Kidney (tissue), 14 donors: ENCODE results near the gene EIF6. TPM values are rescaled to one million over a fixed set of nuclear protein-coding genes. Genes with fewer than 3 reads are reported as not detected.
A peak's percentile ranks its signal among the peaks of the same experiment; 100 is the strongest.

Experiments
- DNase-seq, 5 donors: peaks; one replicate each; pipeline ENCODE4 v3.0.0-alpha.2; 2013 to 2020
- FAIRE-seq: peaks from 2 replicates; lab custom pipeline; 2012; peaks lifted over from hg19 to GRCh38; lab: Jason Lieb, UNC
- H3K27ac ChIP-seq, 2 donors: one replicate each; pipeline ENCODE4 v1.7.0; 2013; ENCODE audit warnings: low read depth in 2 of 2, low read length in 2 of 2, inconsistent platforms in 1 of 2
- H3K27me3 ChIP-seq: one replicate; pipeline ENCODE4 v1.7.1; 2013; ENCODE audit warnings: low read length, inconsistent platforms; ENCODE audit not compliant: control insufficient read depth, insufficient read depth
- H3K36me3 ChIP-seq, 3 donors: one replicate each; pipeline versions ENCODE4 v1.7.0 to v1.7.1; 2013; ENCODE audit warnings: low read length in 3 of 3, control low read depth in 1 of 3, inconsistent platforms in 1 of 3; ENCODE audit not compliant: insufficient read depth in 3 of 3, control insufficient read depth in 2 of 3
- H3K4me1 ChIP-seq, 3 donors: one replicate each; pipeline versions ENCODE4 v1.7.0 to v1.7.1; 2013; ENCODE audit warnings: low read length in 3 of 3, inconsistent platforms in 1 of 3, low read depth in 1 of 3; ENCODE audit not compliant: control insufficient read depth in 2 of 3, insufficient read depth in 2 of 3
- H3K4me3 ChIP-seq, 3 donors: one replicate each; pipeline versions ENCODE4 v1.7.0 to v1.8.1; 2013; ENCODE audit warnings: low read length in 3 of 3, control low read depth in 1 of 3, inconsistent platforms in 1 of 3
- H3K9ac ChIP-seq, 3 donors: one replicate each; pipeline versions ENCODE4 v1.7.0 to v1.7.1; 2013; ENCODE audit warnings: low read length in 3 of 3, control low read depth in 1 of 3, inconsistent platforms in 1 of 3
- H3K9me3 ChIP-seq, 3 donors: one replicate each; pipeline versions ENCODE4 v1.7.0 to v1.7.1; 2013; ENCODE audit warnings: low read length in 3 of 3, control low read depth in 1 of 3, inconsistent platforms in 1 of 3; ENCODE audit not compliant: control insufficient read depth in 2 of 3, insufficient read depth in 1 of 3
- intact Hi-C: fragments of 100-400 bp; cut with DNase I; formaldehyde crosslinking; loops from one replicate; pipeline ENCODE4 v1.11.1; 2022
- polyA plus RNA-seq: library from polyadenylated mRNA; stranded (reverse); fragments of 350-450 nt; fragmentation: Illumina TruSeq; extraction: RNeasy Lipid Tissue Mini Kit (QIAGEN cat#74804); gene quantifications from one replicate; pipeline ENCODE4 v1.2.3, GENCODE V29; 2014; ENCODE audit warnings: low read depth, low replicate concordance; ENCODE audit not compliant: insufficient read depth
- total RNA-seq: library from RNA; stranded (reverse); fragmentation: NEBNext Ultra II Directional; extraction: Animal tissue kit (Norgen Biotek cat#: 25700); gene quantifications from one replicate; pipeline ENCODE4 v1.2.1, GENCODE V29; 2021
- TF ChIP-seq, protein P1 (sequence below): IDR thresholded peaks from 3 replicates; pipeline ENCODE4 v1.5.1; 2012; ENCODE audit warnings: mild to moderate bottlenecking, moderate library complexity, borderline replicate concordance; ENCODE audit not compliant: insufficient read depth; ENCODE audit errors: extremely low read depth
- donor health status: control.
- donor health status: control.
- donor health status: control.
- donor health status: control.
- donor health status: control.
- donor health status: DM: yes; HTN: yes; CAD: no.
- donor health status: Normal renal cell carcinoma (clear cell type).

Gene EIF6
- total and polyA plus RNA-seq, 2 donors from 2014 or later = 114 to 254 TPM

- TF ChIP-seq, protein P1, sequence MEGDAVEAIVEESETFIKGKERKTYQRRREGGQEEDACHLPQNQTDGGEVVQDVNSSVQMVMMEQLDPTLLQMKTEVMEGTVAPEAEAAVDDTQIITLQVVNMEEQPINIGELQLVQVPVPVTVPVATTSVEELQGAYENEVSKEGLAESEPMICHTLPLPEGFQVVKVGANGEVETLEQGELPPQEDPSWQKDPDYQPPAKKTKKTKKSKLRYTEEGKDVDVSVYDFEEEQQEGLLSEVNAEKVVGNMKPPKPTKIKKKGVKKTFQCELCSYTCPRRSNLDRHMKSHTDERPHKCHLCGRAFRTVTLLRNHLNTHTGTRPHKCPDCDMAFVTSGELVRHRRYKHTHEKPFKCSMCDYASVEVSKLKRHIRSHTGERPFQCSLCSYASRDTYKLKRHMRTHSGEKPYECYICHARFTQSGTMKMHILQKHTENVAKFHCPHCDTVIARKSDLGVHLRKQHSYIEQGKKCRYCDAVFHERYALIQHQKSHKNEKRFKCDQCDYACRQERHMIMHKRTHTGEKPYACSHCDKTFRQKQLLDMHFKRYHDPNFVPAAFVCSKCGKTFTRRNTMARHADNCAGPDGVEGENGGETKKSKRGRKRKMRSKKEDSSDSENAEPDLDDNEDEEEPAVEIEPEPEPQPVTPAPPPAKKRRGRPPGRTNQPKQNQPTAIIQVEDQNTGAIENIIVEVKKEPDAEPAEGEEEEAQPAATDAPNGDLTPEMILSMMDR = no peak
- Histone ChIP-seq H3K4me3 (no peak overlapping the region), H3K27ac (no peak overlapping the region), H3K4me1 (peaks cover 0 to 37% (median 28%) of the 10 kb centered on the region in 3 donors), H3K9me3 (no peaks in the 10 kb centered on the region), H3K9ac (no peak overlapping the region), H3K27me3 (no peaks in the 10 kb centered on the region), H3K36me3 (peaks cover 9 to 29% (median 22%) of the 10 kb centered on the region in 3 donors)
- DNase-seq (no peak), FAIRE-seq (no peak)
- intact Hi-C loops = no loop called here
Measured at GRCh38 chr20:35280523-35280922, 4.0 kb downstream of the EIF6 start.

DNA sequence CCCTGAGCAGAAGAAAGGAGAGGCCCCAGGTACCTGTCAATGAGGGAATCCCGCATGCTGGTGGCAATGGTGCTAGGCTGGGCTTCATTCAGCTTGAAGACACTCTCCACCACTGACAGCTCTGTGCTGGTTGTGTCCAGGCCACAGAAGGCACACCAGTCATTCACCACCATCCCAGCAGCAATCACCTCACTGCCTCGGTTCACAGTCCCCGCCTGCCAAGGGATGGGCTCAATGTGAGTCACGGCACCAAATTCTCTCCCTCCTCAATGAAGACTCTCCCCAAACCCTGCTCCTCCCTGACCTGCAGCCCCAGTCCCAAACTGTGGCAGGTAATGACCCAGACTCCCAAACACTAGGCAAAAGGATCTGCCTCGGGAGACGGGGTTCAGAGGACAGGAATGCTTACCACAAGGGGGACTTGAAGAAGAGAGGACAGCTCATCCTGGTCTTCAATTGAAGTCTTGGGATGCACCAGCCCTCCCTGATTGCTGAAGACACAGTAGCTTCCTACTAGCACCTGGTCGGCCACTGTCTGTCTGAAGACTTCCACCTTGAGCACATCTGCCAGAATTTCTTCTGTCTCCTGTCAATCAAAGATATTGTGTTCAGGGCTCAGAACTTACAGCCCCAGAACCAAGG is 4.9 kb downstream of the EIF6 start:
- Histone ChIP-seq H3K4me1 (peaks cover 0 to 34% (median 24%) of the 10 kb centered on the region in 3 donors), H3K36me3 (peaks cover 9 to 38% (median 22%) of the 10 kb centered on the region in 3 donors), H3K9me3 (no peaks in the 10 kb centered on the region), H3K9ac (peak overlapping the region in 1 of 3 donors; percentile 73), H3K27ac (peak overlapping the region in 1 of 2 donors; percentile 49), H3K4me3 (no peak overlapping the region), H3K27me3 (no peaks in the 10 kb centered on the region)
- intact Hi-C loops = no loop called here
- no peak for FAIRE-seq
- no peak for DNase-seq
- TF ChIP-seq, protein P1 = no peak

DNA sequence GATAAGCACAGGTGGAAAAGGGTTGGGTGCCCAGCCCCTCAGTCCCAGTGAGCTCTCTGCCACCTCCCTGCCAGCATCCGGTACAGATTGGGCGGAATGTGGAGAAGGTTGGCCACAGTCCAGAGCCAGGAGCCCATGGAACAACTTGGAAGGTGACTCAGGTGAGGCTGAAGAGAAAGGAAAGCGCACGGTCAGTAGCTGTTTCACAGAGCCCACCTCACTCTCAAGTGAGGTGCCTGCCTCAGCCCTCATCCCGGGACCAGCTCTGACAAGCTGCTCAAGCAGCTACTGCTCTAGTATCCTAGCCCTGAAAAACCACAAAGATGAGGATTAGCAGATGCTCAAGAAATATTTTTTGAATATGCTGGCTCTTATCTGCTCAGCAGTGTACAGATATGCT is 5.5 kb downstream of the EIF6 start:
- Histone ChIP-seq H3K27me3 (no peaks in the 10 kb centered on the region), H3K9me3 (no peaks in the 10 kb centered on the region), H3K9ac (peak overlapping the region in 2 of 3 donors; percentile 16 to 73), H3K4me1 (peaks cover 0 to 34% (median 24%) of the 10 kb centered on the region in 3 donors), H3K36me3 (peaks cover 9 to 42% (median 22%) of the 10 kb centered on the region in 3 donors), H3K27ac (peak overlapping the region; percentile 96), H3K4me3 (no peak overlapping the region)
- peak in 2 of 5 donors; percentile 30 to 77 for DNase-seq
- intact Hi-C loops = no loop called here
- FAIRE-seq = no peak
- TF ChIP-seq, protein P1 = no peak
